Brain microvascular endothelial cell (primary cell): Measurements from ENCODE around the gene KCNQ5.

Source experiments
- DNase-seq: peaks from one replicate; pipeline ENCODE4 v3.0.0-alpha.2; 2020
- H3K27ac ChIP-seq: fragments of 250-450 bp; sonication (Bioruptor Pico); 2 replicates; pipeline ENCODE4 v1.5.1; 2020; ENCODE audit warnings: mild to moderate bottlenecking, moderate library complexity
- H3K27me3 ChIP-seq: fragments of 250-450 bp; sonication (Bioruptor Pico); replicated peaks from 2 replicates; pipeline ENCODE4 v1.5.1; 2020; ENCODE audit warnings: mild to moderate bottlenecking
- H3K36me3 ChIP-seq: fragments of 250-450 bp; sonication (Bioruptor Pico); replicated peaks from 2 replicates; pipeline ENCODE4 v1.5.1; 2020; ENCODE audit warnings: mild to moderate bottlenecking
- H3K4me3 ChIP-seq: 2 replicates; pipeline ENCODE4 v1.5.1; 2011; ENCODE audit warnings: low read depth, mild to moderate bottlenecking, control low read depth, low read length, moderate library complexity
- in situ Hi-C: cut with HindIII; loops from 2 replicates; pipeline ENCODE4 v1.10.0; 2017; ENCODE audit warnings: low sequenced_read_pairs, low pct_ligation_motif_present
- TF ChIP-seq, protein P1 (sequence below): IDR thresholded peaks from 2 replicates; pipeline ENCODE4 v1.5.1; 2011; ENCODE audit warnings: low read depth, mild to moderate bottlenecking, moderate library complexity, low read length, control low read depth, inconsistent platforms; ENCODE audit errors: missing control alignments

KCNQ5 gene

DNA sequence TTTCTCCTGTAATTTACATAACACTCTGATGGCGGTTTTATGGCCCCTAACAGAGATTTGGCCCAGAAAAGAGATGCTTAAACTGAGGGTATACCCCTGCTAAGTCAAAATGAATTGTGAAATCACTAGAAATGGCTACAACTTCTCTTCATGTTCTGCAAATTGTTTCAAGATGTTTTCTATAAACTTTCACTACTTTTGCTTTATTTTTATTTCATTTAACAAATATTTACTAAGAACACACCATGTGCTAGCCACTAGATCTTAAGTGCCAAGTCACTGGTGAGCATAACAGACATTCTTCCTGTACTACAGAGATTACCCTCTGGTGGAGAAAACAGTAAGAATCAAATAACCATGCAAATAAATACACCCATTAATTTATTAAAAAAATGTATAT lies 87.6 kb downstream of the KCNQ5 start:
- DNase-seq, result no peak
- TF ChIP-seq, protein P1, sequence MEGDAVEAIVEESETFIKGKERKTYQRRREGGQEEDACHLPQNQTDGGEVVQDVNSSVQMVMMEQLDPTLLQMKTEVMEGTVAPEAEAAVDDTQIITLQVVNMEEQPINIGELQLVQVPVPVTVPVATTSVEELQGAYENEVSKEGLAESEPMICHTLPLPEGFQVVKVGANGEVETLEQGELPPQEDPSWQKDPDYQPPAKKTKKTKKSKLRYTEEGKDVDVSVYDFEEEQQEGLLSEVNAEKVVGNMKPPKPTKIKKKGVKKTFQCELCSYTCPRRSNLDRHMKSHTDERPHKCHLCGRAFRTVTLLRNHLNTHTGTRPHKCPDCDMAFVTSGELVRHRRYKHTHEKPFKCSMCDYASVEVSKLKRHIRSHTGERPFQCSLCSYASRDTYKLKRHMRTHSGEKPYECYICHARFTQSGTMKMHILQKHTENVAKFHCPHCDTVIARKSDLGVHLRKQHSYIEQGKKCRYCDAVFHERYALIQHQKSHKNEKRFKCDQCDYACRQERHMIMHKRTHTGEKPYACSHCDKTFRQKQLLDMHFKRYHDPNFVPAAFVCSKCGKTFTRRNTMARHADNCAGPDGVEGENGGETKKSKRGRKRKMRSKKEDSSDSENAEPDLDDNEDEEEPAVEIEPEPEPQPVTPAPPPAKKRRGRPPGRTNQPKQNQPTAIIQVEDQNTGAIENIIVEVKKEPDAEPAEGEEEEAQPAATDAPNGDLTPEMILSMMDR, result no peak
- in situ Hi-C loops, result no loop called here
- Histone ChIP-seq H3K4me3 (no peak overlapping the region), H3K36me3 (no peaks in the 10 kb centered on the region), H3K27me3 (no peaks in the 10 kb centered on the region), H3K27ac (no peak overlapping the region)

DNA sequence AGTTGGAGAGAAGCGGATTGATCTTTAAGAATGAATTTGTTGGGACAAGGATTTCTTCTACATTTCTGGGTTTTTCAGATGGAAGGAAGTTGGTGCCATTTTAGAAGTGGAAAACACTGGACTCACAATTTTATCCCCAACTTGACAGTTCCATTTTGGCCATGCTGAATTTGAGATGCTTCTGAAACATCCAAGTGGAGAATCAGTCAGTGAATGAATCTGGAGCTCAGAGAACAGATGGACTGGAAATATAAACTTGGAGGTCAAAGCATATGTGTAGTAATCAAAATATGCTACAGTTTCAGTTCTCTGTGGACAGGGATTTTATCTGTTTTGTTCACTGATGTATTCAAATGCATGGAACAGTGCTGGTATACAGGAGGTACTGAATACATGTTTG lies 89.9 kb downstream of the KCNQ5 start:
- Histone ChIP-seq H3K4me3 (no peak overlapping the region), H3K27ac (no peak overlapping the region), H3K27me3 (no peaks in the 10 kb centered on the region), H3K36me3 (no peaks in the 10 kb centered on the region)
- DNase-seq, result no peak
- TF ChIP-seq, protein P1, result no peak
- in situ Hi-C loops, result no loop called here

DNA sequence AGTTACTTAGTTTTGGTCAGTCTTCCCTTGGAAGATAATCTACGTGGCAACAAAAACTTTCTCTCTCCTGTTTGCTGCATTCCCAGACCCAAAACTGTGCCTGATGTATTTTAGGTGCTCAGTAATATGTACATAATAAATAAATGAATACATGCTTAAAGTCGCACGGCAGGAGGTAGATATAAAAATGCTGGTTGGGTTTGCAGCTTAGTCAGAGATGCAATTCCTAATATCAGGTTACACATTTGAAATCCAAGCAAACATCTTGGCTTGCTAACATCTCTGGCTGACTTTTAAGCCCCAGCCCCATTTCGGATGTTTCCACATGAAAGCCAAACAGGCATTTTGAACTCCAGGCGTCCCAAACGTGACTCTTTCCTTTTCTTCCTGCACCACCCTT lies 91.0 kb downstream of the KCNQ5 start:
- in situ Hi-C loops, result no loop called here
- TF ChIP-seq, protein P1, result no peak
- DNase-seq, result peak; percentile 29
- no peaks in the 10 kb centered on the region for H3K36me3 ChIP-seq
- H3K27me3 ChIP-seq, result no peaks in the 10 kb centered on the region
- H3K27ac ChIP-seq, result no peak overlapping the region
- H3K4me3 ChIP-seq, result no peak overlapping the region

DNA sequence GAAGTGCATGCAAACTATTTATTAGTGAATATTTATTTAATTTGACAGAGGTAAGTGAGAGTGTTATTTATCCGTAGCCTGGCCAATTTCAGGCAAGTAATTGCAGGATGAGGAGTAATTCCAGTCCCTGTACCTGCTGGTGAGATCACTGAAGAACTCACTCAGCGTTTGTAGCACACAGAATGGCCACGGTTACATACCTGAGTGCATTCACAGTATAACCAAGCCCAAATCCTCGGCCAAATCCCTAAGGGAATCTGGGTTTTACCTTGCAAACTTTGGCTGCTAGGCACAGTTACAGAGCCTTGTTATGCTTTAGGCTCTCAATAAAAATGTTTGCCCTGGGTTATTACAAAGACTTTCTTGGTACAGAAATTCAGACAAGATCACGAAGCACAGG lies 93.3 kb downstream of the KCNQ5 start:
- TF ChIP-seq, protein P1, result no peak
- DNase-seq, result no peak
- no peaks in the 10 kb centered on the region for H3K27me3 ChIP-seq
- H3K4me3 ChIP-seq, result no peak overlapping the region
- no peak overlapping the region for H3K27ac ChIP-seq
- in situ Hi-C loops, result no loop called here
- H3K36me3 ChIP-seq, result no peaks in the 10 kb centered on the region

DNA sequence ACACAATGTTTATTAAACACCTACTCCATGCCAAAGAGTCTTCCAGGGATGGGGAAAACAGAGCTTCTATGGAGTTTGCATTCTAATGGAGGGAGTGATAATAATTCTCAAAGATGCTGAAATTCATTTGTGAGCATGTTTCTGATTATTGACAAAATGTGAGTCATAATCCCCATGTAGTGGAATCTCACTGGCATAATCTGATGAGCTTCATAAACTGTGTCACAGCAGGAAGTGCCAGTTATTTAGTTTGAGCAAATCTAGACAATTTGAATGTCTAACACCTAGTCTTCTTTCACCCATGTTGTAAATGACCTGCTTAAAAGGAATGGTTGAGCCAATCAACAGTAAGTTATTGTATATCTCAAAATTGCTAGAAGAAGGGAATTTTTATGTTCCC lies 95.1 kb downstream of the KCNQ5 start:
- TF ChIP-seq, protein P1, result no peak
- in situ Hi-C loops, result no loop called here
- Histone ChIP-seq H3K27ac (no peak overlapping the region), H3K36me3 (no peaks in the 10 kb centered on the region), H3K4me3 (no peak overlapping the region), H3K27me3 (no peaks in the 10 kb centered on the region)
- DNase-seq, result no peak

DNA sequence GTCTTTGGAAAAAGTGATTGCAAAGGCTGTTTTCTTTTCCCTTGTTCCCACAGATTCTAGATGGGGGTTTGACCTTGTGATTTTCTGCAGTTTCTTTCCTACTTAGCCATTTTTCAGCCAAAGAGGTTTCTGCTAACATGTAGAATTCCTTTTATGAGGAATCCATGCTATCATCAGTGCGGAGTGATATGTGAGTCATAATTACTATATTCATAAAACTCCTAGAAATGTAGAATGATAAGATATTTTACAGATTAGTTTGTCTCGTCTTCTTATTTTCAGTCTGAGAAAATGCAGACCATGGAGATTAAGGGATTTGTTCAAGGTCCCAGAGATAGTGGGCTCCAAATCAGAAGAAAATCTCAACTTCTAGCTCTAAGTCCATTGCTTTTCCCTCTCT lies 98.6 kb downstream of the KCNQ5 start:
- Histone ChIP-seq H3K4me3 (no peak overlapping the region), H3K27ac (peak overlapping the region; percentile 45), H3K27me3 (no peaks in the 10 kb centered on the region), H3K36me3 (no peaks in the 10 kb centered on the region)
- in situ Hi-C loops, result no loop called here
- DNase-seq, result peak; percentile 47
- TF ChIP-seq, protein P1, result no peak
